Activated CD4-positive, alpha-beta T cell treated with anti-CD3 and anti-CD28 coated beads for 36 hours (primary cell): ENCODE data around the gene SPPL2B. TPM values are rescaled to one million over a fixed set of nuclear protein-coding genes. Genes with fewer than 3 reads are reported as not detected.
"Not testable (repeated sequence)": the region's sequence is repeated elsewhere in the genome, so short reads cannot be mapped to it uniquely, and the experiment has no call there.

Experiments
- ATAC-seq: fragments of 200-7000 bp; cut with Tn5 transposase; one replicate; pipeline ENCODE4 v1.10.0; 2021; ENCODE audit warnings: mild to moderate bottlenecking, moderate library complexity
- CTCF ChIA-PET: fragments of 350-600 bp; sonication (Branson Sonifier 250); formaldehyde crosslinking; loops from one replicate; lab custom pipeline; 2021; ENCODE audit warnings: antibody characterized with exemption; lab: Charles Lee
- POLR2A ChIA-PET: fragments of 350-600 bp; sonication (Branson Sonifier 250); formaldehyde crosslinking; loops from one replicate; lab custom pipeline; 2021; ENCODE audit warnings: antibody characterized with exemption, inconsistent platforms; lab: Charles Lee
- DNase-seq: peaks from one replicate; pipeline ENCODE4 v3.0.0-alpha.2; 2020
- H3K27ac Mint-ChIP-seq: one replicate; pipeline ENCODE4 v1.8.0; 2021; ENCODE audit warnings: mixed read lengths
- H3K27me3 Mint-ChIP-seq: one replicate; pipeline ENCODE4 v1.8.0; 2021; ENCODE audit warnings: mixed read lengths
- H3K36me3 Mint-ChIP-seq: one replicate; pipeline ENCODE4 v1.8.0; 2021; ENCODE audit warnings: low read depth, mixed read lengths
- H3K4me1 Mint-ChIP-seq: one replicate; pipeline ENCODE4 v1.8.0; 2021; ENCODE audit warnings: mixed read lengths
- H3K4me3 Mint-ChIP-seq: one replicate; pipeline ENCODE4 v1.8.0; 2021; ENCODE audit warnings: mild to moderate bottlenecking, moderate library complexity, mixed read lengths
- H3K9me3 Mint-ChIP-seq: one replicate; pipeline ENCODE4 v1.8.0; 2021; ENCODE audit warnings: low read depth, mixed read lengths
- intact Hi-C, 2 experiments: fragments of 100-400 bp; cut with DNase I in 1 of 2; cut with micrococcal nuclease in 1 of 2; formaldehyde crosslinking; loops; one replicate each; pipeline versions ENCODE4 v1.14.2 to v1.15.1; 2022 to 2024; cut with DNase I, micrococcal nuclease
- total RNA-seq, 2 experiments: library from RNA; stranded (reverse); gene quantifications; one replicate each; pipeline ENCODE4 v1.2.3, GENCODE V29; 2021

The SPPL2B gene
- total RNA-seq, 2 experiments from 2014 or later = 37.7 to 48.5 TPM

DNA sequence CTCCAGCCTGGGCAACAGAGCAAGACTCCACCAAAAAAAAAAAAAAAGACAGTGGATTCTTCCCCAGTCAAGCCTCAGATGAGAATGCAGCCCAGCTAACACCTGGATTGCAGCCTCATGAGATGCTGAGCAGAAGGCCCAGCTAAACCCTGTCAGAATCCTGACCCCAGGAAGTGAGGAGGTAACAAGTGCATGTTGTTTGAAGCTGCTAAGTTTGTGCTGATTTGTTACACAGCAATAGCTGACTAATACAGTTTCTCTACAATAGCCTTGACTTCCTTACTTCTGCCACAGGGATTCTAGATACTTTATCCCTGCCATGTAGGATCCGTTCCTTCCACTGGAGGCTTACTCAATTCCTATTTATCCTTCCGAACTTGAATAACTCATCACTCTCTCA, 52.1 kb downstream of the SPPL2B start:
- DNase-seq (no peak), ATAC-seq (no peak)
- no peak overlapping the region for H3K27ac Mint-ChIP-seq
- intact Hi-C loops = no loop called here
- H3K4me1 Mint-ChIP-seq = no peaks in the 10 kb centered on the region
- peaks cover 14% of the 10 kb centered on the region for H3K9me3 Mint-ChIP-seq
- H3K36me3 Mint-ChIP-seq = no peaks in the 10 kb centered on the region
- POLR2A ChIA-PET = no interaction called here
- CTCF ChIA-PET = interaction anchor here (1.0 to 1.1 kb wide), 2 partner anchors 12 to 55 kb away, joined by 3 read pairs; no protein-coding TSS in a partner anchor
- peaks cover 4% of the 10 kb centered on the region for H3K27me3 Mint-ChIP-seq
- no peak overlapping the region for H3K4me3 Mint-ChIP-seq

DNA sequence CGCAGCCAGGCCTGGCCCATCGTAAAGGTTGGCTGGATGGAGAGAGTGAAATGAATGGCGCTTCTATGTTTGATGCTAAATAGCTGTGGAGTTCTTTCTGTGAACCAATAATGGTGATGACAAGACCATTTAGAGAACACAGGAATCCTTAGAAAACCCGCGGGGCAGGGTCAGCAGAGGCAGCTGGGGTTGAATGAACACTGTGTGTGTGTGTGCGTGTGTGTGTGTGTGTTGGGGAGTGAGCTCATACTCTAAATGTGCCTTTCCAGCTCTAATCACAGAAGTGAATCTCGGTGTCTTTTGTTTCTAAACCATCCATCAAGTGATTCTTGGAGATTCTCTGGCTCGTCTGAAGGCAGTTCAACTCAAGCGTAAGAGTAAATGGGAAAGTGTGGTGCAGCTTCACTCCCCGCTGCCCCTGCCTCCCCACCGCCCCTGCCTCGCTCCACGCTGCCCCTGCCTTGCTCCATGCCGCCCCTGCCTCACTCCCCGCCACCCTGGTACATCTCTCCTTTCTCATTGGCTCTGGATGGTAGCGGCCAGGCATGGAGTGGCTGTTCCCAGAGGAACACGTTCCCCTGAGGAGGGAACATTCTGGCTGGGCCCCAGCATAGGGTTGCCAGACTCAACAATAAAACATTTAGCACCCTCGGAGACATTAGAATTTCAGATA, 52.8 kb downstream of the SPPL2B start:
- DNase-seq (no peak), ATAC-seq (no peak)
- H3K9me3 Mint-ChIP-seq = peaks cover 14% of the 10 kb centered on the region
- ChIA-PET CTCF (no interaction called here), POLR2A (no interaction called here)
- intact Hi-C loops = no loop called here
- H3K36me3 Mint-ChIP-seq = no peaks in the 10 kb centered on the region
- no peaks in the 10 kb centered on the region for H3K4me1 Mint-ChIP-seq
- no peak overlapping the region for H3K4me3 Mint-ChIP-seq
- H3K27ac Mint-ChIP-seq = no peak overlapping the region
- H3K27me3 Mint-ChIP-seq = peaks cover 4% of the 10 kb centered on the region

DNA sequence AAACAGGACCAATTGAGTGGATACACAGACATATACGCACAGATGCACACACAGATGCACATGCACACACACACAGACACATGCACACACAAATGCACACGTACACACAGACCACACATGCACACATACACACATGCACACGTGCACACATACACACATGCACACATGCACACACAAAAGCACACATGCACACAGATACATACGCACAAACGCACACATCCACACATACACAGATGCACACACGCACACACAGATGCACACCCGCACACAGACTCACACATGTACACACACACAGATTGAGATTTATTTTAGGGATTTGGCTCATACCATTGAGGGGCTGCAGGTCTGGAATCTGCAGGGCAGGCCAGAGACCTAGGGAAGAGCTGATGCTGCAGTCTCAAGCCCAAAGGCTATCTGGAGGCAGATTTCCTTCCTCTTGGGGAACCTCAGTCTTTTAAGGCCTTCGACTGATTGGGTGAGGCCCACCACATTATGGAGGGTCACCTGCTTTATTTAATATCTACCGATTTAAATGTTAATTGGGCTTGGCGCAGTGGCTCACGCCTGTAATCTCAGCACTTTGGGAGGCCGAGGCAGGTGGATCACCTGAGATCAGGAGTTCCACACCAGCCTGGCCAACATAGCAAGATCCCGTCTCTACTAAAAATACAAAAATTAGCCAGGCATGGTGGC, 54.2 kb downstream of the SPPL2B start:
- Mint-ChIP-seq H3K9me3 (peaks cover 13% of the 10 kb centered on the region), H3K27ac (no peak overlapping the region), H3K4me3 (no peak overlapping the region), H3K36me3 (no peaks in the 10 kb centered on the region), H3K27me3 (peaks cover 4% of the 10 kb centered on the region), H3K4me1 (no peaks in the 10 kb centered on the region)
- intact Hi-C loops = no loop called here
- CTCF ChIA-PET = interaction anchor here (2.5 kb wide), 1 partner anchor 10 kb away, joined by 9 read pairs; no protein-coding TSS in a partner anchor
- ATAC-seq (no peak), DNase-seq (no peak)
- POLR2A ChIA-PET = no interaction called here

- H3K4me1 Mint-ChIP-seq = no peaks in the 10 kb centered on the region
- H3K27me3 Mint-ChIP-seq = peaks cover 4% of the 10 kb centered on the region
- ATAC-seq (no peak), DNase-seq (no peak)
- H3K36me3 Mint-ChIP-seq = no peaks in the 10 kb centered on the region
- CTCF ChIA-PET = interaction anchor here (2.5 kb wide), 1 partner anchor 7 kb away, joined by 9 read pairs; no protein-coding TSS in a partner anchor
- peaks cover 4% of the 10 kb centered on the region for H3K9me3 Mint-ChIP-seq
- H3K27ac Mint-ChIP-seq = no peak overlapping the region
- intact Hi-C loops = no loop called here
- no peak overlapping the region for H3K4me3 Mint-ChIP-seq
- POLR2A ChIA-PET = no interaction called here
Observed at GRCh38 chr19:2385053-2385721, 56.7 kb downstream of the SPPL2B start.

DNA sequence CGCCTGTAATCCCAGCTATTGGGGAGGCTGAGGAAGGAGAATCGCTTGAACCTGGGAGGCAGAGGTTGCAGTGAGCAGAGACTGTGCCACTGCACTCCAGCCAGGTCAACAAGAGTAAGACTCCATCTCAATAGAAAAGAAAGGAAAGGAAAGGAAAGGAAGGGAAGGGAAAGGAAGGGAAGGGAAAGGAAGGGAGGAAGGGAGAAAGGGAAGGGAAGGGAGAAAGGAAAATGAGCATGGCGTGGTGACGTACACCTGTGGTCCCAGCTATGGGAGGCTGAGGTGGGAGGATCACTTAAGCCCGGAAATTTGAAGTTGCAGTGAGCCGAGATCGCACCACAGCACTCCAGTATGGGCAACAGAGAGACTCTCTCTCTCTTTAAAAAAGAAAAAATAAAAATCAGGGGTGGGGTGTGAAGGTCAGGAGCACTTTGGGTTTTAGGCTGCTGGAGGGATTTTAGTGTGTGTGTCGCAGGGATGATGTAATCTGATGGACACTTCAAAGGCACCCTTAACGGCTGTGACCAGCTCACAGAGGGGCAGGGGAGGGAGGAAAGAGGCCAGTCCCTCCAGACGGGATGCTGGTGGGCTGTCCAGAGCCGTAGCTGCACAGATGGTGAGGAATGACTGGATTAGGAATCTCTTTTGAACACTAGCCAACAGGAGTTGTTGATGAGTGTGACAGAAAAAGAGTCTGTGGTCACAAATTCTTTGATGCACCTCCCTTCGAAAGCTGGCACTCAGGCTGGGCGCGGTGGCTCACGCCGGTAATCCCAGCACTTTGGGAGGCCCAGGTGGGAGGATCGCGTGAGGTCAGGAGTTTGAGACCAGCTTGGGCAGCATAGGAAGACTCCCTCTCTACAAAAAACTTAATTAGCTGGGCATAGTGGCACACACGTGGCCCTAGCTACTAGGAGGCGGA, 59.1 kb downstream of the SPPL2B start:
- ChIA-PET POLR2A (no interaction called here), CTCF (interaction anchor here (1.0 to 1.2 kb wide), 2 partner anchors 32 to 74 kb away, joined by 3 to 4 read pairs; no protein-coding TSS in a partner anchor)
- Mint-ChIP-seq H3K27ac (no peak overlapping the region), H3K4me1 (peaks cover 2% of the 10 kb centered on the region), H3K36me3 (no peaks in the 10 kb centered on the region), H3K4me3 (no peak overlapping the region), H3K9me3 (no peaks in the 10 kb centered on the region), H3K27me3 (peaks cover 3% of the 10 kb centered on the region)
- DNase-seq (no peak), ATAC-seq (no peak)
- intact Hi-C loops = no loop called here

DNA sequence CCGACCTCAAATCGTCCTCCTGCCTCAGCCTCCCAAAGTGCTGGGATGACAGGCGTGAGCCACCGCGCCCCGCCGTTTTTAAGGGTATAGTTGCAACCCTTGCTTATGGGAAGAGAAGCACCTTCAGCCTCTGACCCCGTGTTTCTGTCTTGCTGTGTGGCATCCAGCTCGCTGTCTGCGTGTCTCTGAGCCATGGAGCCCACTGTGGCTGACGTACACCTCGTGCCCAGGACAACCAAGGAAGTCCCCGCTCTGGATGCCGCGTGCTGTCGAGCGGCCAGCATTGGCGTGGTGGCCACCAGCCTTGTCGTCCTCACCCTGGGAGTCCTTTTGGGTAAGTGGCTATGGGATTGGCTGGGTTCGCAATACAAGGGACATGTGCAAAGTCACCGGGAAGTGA, 61.1 kb downstream of the SPPL2B start:
- Mint-ChIP-seq H3K27ac (no peak overlapping the region), H3K4me1 (peaks cover 2% of the 10 kb centered on the region), H3K4me3 (no peak overlapping the region), H3K27me3 (peaks cover 2% of the 10 kb centered on the region), H3K9me3 (no peaks in the 10 kb centered on the region), H3K36me3 (no peaks in the 10 kb centered on the region)
- DNase-seq = no peak
- CTCF ChIA-PET = no interaction called here
- no peak for ATAC-seq
- intact Hi-C loops = no loop called here
- POLR2A ChIA-PET = interaction anchor here (0.7 kb wide), 1 partner anchor 208 kb away, joined by 5 read pairs; no protein-coding TSS in a partner anchor

DNA sequence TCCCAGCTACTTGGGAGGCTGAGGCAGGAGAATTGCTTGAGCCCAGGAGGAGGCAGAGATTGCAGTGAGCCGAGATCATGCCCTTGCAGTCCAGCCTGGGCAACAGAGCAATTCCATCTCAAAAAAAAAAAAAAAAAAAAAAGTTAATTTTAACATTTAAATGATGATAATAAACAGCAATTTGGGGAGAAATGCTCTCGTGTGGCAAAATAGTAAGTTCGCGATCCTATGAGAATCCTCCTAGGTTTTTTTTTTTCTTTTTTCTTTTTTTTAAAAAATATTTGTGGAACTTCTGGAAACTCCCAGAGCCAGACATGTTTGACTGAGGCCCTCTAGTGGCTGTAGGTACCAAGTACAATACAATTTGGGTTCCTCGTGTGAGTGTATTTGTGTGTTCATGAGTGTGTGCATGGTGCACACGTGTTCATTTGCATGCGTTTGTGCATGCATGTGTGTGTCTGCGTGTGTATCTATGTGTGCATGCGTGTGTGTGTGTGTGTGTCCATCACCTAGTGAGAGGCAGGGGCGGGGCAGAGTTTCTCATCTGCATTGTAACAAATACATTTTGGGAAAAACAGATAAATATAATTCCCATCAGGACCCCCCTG, 62.7 kb downstream of the SPPL2B start:
- Mint-ChIP-seq H3K27ac (no peak overlapping the region), H3K27me3 (peaks cover 2% of the 10 kb centered on the region), H3K36me3 (no peaks in the 10 kb centered on the region), H3K9me3 (no peaks in the 10 kb centered on the region), H3K4me1 (peaks cover 2% of the 10 kb centered on the region), H3K4me3 (no peak overlapping the region)
- intact Hi-C loops = loop anchor here (1.0 to 10.0 kb wide), 7 partner anchors 116 to 240 kb away; partner anchors contain the start of genes PLEKHJ1 (in 2 of the 2), SF3A2 (in 2 of the 2) and AP3D1 (in 1 of the 2)
- peak; percentile 80 for ATAC-seq
- ChIA-PET POLR2A (interaction anchor here (0.6 kb wide), 1 partner anchor 124 kb away, joined by 3 read pairs; no protein-coding TSS in a partner anchor), CTCF (interaction anchor here (0.6 to 1.2 kb wide), 3 partner anchors 133 to 281 kb away, joined by 3 to 5 read pairs (median 4); partner anchors contain the start of gene AP3D1)
- peak; percentile 57 for DNase-seq

GRCh38 chr19:2392366-2392765, 63.9 kb downstream of the SPPL2B start:
- ATAC-seq (no peak), DNase-seq (no peak)
- CTCF ChIA-PET = interaction anchor here (0.5 to 1.8 kb wide), 16 partner anchors 8 to 286 kb away, joined by 3 to 9 read pairs (median 4); partner anchors contain the start of genes LSM7, PLEKHJ1 and SPPL2B
- Mint-ChIP-seq H3K27me3 (peaks cover 2% of the 10 kb centered on the region), H3K4me1 (peaks cover 2% of the 10 kb centered on the region), H3K9me3 (no peaks in the 10 kb centered on the region), H3K27ac (no peak overlapping the region), H3K36me3 (no peaks in the 10 kb centered on the region), H3K4me3 (no peak overlapping the region)
- intact Hi-C loops = loop anchor here in 1 of 2 experiments (5.0 to 10.0 kb wide), 2 partner anchors 118 to 235 kb away; no protein-coding TSS in a partner anchor
- POLR2A ChIA-PET = interaction anchor here (0.6 to 1.0 kb wide), 3 partner anchors 35 to 987 kb away, joined by 3 to 7 read pairs (median 4); partner anchors contain the start of genes LMNB2 and TIMM13

- not testable (repeated sequence) for ATAC-seq, H3K36me3 Mint-ChIP-seq, H3K4me1 Mint-ChIP-seq, H3K27me3 Mint-ChIP-seq, H3K27ac Mint-ChIP-seq, H3K4me3 Mint-ChIP-seq, H3K9me3 Mint-ChIP-seq
- intact Hi-C loops = loop anchor here in 1 of 2 experiments (5.0 to 10.0 kb wide), 2 partner anchors 118 to 236 kb away; no protein-coding TSS in a partner anchor
- ChIA-PET CTCF (interaction anchor here (0.5 to 1.8 kb wide), 15 partner anchors 9 to 286 kb away, joined by 3 to 9 read pairs (median 4); partner anchors contain the start of genes LSM7, PLEKHJ1 and SPPL2B), POLR2A (interaction anchor here (0.6 to 1.0 kb wide), 3 partner anchors 35 to 987 kb away, joined by 3 to 7 read pairs (median 4); partner anchors contain the start of genes LMNB2 and TIMM13)
- peak; percentile 33 for DNase-seq
Observed at GRCh38 chr19:2392899-2393298, 64.4 kb downstream of the SPPL2B start.

GRCh38 chr19:2394054-2394441, 65.6 kb downstream of the SPPL2B start:
- H3K9me3 Mint-ChIP-seq = no peaks in the 10 kb centered on the region
- DNase-seq = no peak
- H3K4me1 Mint-ChIP-seq = peaks cover 2% of the 10 kb centered on the region
- CTCF ChIA-PET = interaction anchor here (0.6 to 1.0 kb wide), 3 partner anchors 15 to 254 kb away, joined by 3 read pairs; partner anchors contain the start of gene LSM7
- POLR2A ChIA-PET = interaction anchor here (0.6 kb wide), 2 partner anchors 11 to 88 kb away, joined by 4 to 12 read pairs; no protein-coding TSS in a partner anchor
- no peaks in the 10 kb centered on the region for H3K36me3 Mint-ChIP-seq
- H3K27me3 Mint-ChIP-seq = peaks cover 2% of the 10 kb centered on the region
- H3K4me3 Mint-ChIP-seq = no peak overlapping the region
- no peak overlapping the region for H3K27ac Mint-ChIP-seq
- intact Hi-C loops = loop anchor here in 1 of 2 experiments (5.0 to 10.0 kb wide), 2 partner anchors 119 to 237 kb away; no protein-coding TSS in a partner anchor
- ATAC-seq = no peak
